Stimulated activated CD4-positive, alpha-beta T cell treated with anti-CD3 and anti-CD28 coated beads, Interleukin-2, amount 100 ng/mL, for 24 hours (primary cell): ENCODE data around the gene VTCN1.
"Not testable (repeated sequence)": the region's sequence is repeated elsewhere in the genome, so short reads cannot be mapped to it uniquely, and the experiment has no call there.

ENCODE experiments used
- DNase-seq, 2 donors: peaks; one replicate each; pipeline ENCODE4 v3.0.0-alpha.2; 2020

VTCN1 gene

DNA sequence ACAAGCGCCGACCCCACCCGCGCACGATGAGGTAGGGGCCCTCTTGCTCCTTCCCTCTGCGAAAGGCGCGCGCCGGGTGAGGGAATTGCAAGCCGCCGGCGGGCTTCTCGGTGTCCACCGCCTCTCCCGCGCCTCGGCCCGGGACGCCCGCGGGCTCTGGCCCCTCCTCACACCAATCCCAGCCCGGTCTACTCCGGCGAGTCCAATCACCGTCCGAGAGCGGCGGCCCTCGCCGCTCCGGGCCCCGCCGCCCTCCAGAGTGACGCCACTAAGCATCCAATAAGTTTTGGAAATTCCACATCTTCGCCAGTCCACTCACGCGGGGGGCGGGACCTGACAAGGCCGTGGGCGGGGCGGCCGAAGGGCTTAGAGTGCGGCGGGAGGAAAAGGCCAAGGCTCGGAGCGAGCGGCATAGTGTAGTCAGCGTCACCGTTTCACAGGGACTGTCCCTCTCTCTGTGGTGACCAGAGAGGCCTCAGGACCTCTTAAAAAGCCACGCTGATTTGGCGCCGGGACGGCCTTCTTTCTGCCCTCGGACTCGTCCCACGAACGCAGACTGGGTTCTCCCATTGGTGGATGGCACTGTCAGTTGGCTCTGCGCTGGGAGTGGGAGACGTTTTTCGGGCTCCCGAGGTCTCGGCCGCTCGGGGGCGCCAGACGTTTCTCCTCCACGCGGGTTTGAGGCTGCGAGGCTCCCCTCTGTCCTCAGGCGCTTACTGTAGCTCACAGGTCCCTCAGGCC is 89.0 kb downstream of the VTCN1 start, which contains the start of gene TRIM45:
Gene TRIM45 (minus strand): TSS at position 161 of the 741 bp plus-strand sequence. CDS start 548 bp downstream, outside the sequence.
- DNase-seq = peak; percentile 80 to 87

GRCh38 chr1:117120774-117121588 is 89.7 kb downstream of the VTCN1 start:
- DNase-seq = no peak

DNA sequence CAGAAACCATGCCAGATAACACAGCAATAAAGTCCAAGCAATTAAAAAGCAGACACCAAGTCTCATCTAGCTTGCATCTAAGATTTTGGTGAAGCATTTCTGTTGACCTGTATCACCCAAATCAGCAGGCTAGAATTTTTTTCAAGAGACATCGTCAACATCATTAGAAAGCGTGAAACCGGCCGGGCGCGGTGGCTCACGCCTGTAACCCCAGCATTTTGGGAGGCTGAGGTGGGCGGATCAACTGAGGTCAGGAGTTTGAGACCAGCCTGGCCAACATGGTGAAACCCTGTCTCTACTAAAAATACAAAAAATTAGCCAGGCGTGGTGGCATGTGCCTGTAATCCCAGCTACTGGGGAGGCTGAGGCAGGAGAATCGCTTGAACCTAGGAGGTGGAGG is 91.6 kb downstream of the VTCN1 start:
- DNase-seq = not testable (repeated sequence)

DNA sequence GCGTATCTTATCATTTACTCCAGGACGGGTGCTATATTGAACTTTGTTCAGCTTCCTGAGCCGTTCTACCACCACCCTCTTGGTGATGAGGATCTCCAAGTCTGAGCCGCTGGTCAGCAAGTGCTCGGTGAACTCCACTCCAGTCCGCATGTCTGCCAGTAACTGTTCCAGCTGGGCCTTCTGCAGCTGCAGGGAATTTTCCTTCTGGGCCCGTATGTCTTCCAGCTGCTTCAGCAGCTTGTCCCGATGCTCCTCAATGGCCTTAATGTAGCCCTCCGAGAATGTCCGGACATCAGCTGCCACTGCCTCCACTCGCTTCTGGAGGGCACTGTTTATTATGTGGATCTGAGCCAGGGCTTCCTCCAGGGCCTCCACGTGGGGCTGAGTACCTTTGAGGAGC is 92.6 kb downstream of the VTCN1 start:
- DNase-seq = no peak

DNA sequence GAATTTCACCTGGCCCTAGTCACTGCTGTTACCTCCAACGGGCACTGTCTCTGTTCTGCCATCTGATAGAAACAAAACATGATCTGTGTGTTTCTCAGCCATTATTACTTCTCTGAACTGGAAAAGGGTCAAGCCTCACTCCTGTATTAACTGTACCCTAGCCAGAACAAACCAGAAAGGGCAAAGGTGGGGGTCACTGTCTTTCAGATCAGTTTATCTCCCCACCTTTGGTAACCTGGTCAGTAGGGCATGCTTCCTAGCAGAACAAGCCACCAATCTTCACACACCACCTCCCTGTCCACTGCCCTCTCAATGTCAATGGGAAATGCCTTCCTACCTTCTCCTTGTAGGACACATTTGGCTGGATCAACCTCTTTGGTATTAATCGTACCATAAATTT is 93.0 kb downstream of the VTCN1 start:
- DNase-seq = no peak

- no peak for DNase-seq
Observed at GRCh38 chr1:117116784-117117130, 94.0 kb downstream of the VTCN1 start.

GRCh38 chr1:117116090-117116783 is 94.5 kb downstream of the VTCN1 start:
- DNase-seq = no peak

GRCh38 chr1:117114877-117115276 is 95.8 kb downstream of the VTCN1 start:
- DNase-seq = no peak

- no peak for DNase-seq
Observed at GRCh38 chr1:117113199-117113598, 97.5 kb downstream of the VTCN1 start.

GRCh38 chr1:117112047-117112717 is 98.5 kb downstream of the VTCN1 start:
- no peak for DNase-seq

DNA sequence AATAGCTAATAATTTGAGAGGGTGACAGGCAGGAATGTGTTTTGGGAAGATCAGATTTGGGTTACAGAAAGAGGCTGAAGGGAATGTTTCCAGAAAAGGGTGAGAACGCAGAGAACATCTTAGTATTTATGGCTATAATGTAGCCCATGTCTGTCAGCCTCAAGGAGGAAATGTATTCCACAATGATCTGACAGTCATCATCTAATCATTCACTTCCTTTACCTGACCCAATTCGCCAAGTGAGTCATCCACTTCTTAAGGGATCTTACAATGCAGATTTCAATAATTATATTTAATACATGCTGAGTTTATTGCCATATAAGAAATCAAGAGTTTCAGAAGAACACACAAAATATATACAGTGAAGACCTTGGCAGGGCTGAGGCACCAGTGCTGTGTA is 100.0 kb downstream of the VTCN1 start:
- no peak for DNase-seq

DNA sequence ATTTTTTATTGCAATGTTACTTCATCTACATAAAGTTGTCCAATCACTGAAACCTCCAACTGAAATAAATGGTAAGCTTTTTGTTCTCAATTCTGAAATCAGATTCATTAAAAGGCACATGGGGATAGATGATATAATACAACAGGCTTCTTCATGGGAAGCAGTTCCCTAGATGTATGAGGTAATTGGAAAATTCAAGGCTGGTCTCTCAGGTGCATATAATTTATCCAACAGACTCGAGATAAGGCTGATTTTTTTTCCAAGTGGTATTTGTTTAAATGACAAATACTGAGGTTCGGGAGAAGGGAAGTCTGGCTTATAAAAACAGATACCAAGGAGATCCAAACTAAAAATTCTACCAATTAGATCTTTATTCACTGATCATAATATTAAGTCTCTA is 103.4 kb downstream of the VTCN1 start:
- DNase-seq = no peak

DNA sequence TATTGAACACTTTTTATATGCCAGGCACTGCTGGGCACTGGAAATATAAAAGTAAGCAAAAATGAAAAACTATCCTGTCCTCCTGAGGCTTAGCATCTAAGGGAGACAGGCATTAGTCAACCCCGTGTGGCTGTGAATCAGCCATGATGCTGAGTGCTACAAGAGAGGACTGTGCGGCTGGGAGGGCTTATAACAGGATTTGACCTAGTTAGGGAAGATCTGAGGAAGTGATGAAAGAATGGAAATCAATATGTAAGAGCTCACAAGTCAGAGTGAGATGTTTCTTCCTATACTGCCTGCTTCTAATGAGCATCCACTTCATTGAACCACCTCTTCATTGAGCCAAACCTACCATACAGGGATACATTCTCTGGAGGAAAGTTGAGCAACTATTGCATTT is 104.2 kb downstream of the VTCN1 start:
- no peak for DNase-seq

GRCh38 chr1:117105722-117106121 is 105.0 kb downstream of the VTCN1 start:
- DNase-seq = no peak

- DNase-seq = no peak
Observed at GRCh38 chr1:117104986-117105385, 105.7 kb downstream of the VTCN1 start.

GRCh38 chr1:117101858-117102257 is 108.9 kb downstream of the VTCN1 start:
- DNase-seq = not testable (repeated sequence)

DNA sequence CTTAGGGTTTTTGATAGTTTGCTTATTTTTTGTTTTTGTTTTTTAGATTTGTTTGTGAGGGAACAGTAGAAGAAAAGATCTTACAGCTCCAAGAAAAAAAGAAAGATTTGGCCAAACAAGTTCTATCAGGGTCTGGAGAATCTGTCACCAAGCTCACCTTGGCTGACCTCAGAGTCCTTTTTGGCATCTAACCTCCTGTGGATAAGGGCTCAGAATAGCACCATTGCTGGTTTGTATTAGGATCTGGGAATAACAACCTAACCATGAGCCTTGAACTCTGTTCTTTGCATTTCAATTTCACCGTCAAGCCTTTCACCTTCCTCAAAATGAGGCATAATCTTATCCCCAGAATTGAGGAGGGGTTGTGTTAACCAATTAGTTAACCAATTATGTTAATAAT is 109.4 kb downstream of the VTCN1 start:
- no peak for DNase-seq

- DNase-seq = no peak
Observed at GRCh38 chr1:117098287-117098890, 112.3 kb downstream of the VTCN1 start.

DNA sequence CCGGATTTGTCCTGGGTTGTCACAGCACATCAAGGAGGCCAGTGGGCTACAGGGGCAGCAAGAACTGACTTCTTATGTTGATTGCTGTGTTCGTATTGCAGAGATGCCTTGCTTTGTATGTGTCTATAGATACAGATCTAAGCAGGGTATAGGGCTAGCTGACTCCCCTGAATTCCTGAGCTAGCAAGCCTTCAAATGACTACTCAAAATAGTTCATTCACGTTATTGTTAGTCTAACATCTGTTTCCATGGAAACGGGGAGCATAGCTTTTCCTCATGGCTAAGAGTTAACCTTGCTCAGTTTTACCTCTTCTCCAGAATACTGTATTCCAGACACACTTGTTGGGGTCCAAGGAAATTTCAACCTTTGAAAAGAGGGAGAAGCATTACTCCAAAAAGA is 113.3 kb downstream of the VTCN1 start:
- no peak for DNase-seq

- no peak for DNase-seq
Observed at GRCh38 chr1:117096951-117097408, 113.7 kb downstream of the VTCN1 start.

DNA sequence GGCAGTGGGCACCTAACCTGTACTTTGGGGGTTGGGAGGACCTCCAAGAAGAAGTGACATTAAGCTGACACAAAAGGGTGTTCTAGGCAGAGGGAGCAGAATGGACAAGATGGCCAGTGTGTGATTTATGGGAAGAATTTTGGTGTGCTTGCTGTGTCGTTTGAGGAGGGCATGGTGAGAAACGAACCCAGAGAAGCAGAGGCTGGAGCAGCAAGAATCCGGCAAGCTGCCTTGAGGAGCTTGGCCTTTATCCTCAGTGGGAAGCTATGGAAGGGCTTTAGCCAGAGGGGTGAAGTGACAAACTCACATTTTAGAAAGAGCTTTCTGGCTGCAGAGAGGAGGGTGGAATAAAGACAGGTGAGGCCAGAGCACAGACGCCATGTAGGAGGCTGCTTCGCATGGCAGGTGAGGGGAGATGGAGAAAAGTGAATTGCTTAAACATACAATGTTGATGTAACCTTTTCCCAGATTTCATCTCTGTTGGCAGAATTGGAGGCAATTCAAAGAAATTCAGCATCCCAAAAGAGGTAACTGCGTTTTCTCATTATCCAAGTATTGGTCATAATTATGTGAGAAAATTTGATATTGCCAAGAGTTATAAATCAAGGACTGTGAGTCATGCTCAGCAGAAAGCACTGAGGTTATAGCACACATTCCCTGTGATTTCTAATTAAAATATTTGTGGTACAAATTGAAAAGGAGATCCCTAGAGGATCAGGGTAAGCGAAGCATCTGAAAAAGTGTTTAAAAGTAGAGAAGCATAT is 115.7 kb downstream of the VTCN1 start:
- no peak for DNase-seq
